K562 (cell line): ENCODE results near the gene GPR35. TPM values are rescaled to one million over a fixed set of nuclear protein-coding genes. Genes with fewer than 3 reads are reported as not detected.

Experiments used
- ATF1 ChIP-seq, 2 experiments: fragments of 450-650 bp in 1 of 2; IDR thresholded peaks; 2 replicates each; pipeline ENCODE4 v1.6.1; 2016; ENCODE audit warnings: missing compliant biosample characterization in 1 of 2, missing genetic modification characterization in 1 of 2
- CREM ChIP-seq: IDR thresholded peaks from 2 replicates; pipeline ENCODE4 v1.6.1; 2014; ENCODE audit warnings: antibody characterized with exemption, low read depth
- GABPA ChIP-seq: fragments of 200-800 bp; sonication (Bioruptor generic); conservative IDR thresholded peaks from 2 replicates; pipeline ENCODE4 v1.6.1; 2016; ENCODE audit warnings: low read depth, missing genetic modification characterization, missing compliant biosample characterization
- KHSRP ChIP-seq: fragments of 450-650 bp; IDR thresholded peaks from 2 replicates; pipeline ENCODE4 v1.6.1; 2017
- MECOM ChIP-seq: fragments of 250-450 bp; sonication (Bioruptor Pico); IDR thresholded peaks from 2 replicates; pipeline ENCODE4 v1.8.0; 2022; ENCODE audit warnings: inconsistent platforms
- MEIS2 ChIP-seq: fragments of 450-650 bp; IDR thresholded peaks from 2 replicates; pipeline ENCODE4 v1.6.1; 2014; ENCODE audit warnings: mild to moderate bottlenecking; ENCODE audit not compliant: partially characterized antibody
- MTA3 ChIP-seq: fragments of 450-650 bp; formaldehyde crosslinking; IDR thresholded peaks from 2 replicates; pipeline ENCODE4 v1.6.1; 2017; ENCODE audit warnings: mild to moderate bottlenecking, borderline replicate concordance
- NBN ChIP-seq: fragments of 450-650 bp; IDR thresholded peaks from 2 replicates; pipeline ENCODE4 v1.6.1; 2016; ENCODE audit warnings: low read depth, mild to moderate bottlenecking
- NCOA1 ChIP-seq: fragments of 450-650 bp; IDR thresholded peaks from 2 replicates; pipeline ENCODE4 v1.6.1; 2016; ENCODE audit warnings: low read depth
- polyA plus RNA-seq, 8 experiments: library from polyadenylated mRNA; depleted of rRNA in 4 of 8; stranded (reverse) in 5 of 8; unstranded in 3 of 8; fragments of >200 nt; fragmentation: Nextera tagmentation in 2 of 8; fragmentation: Illumina TruSeq in 1 of 8; extraction: Ambion mirVana in 2 of 8; extraction: Trizol in 1 of 8; gene quantifications; 2 replicates each; pipeline versions ENCODE4 v1.2.1 to v1.2.3, GENCODE V29; 2011 to 2014; ENCODE audit warnings: inconsistent platforms in 1 of 8, missing spikeins in 1 of 8
- total RNA-seq, 7 experiments: library from RNA; depleted of rRNA in 6 of 7; stranded (reverse); fragments of >200 nt in 6 of 7; fragmentation: Illumina TruSeq in 2 of 7; extraction: Trizol in 2 of 7; gene quantifications; 2 replicates each; pipeline versions ENCODE4 v1.2.1 to v1.2.3, GENCODE V29; 2011 to 2021; ENCODE audit warnings: low replicate concordance in 1 of 7
- TF ChIP-seq, protein P1 (sequence below): fragments of 250-450 bp; sonication (Bioruptor Pico); IDR thresholded peaks from 2 replicates; pipeline ENCODE4 v1.4.0; 2020
- TF ChIP-seq, protein P2 (sequence below): fragments of 250-450 bp; sonication (Bioruptor Pico); IDR thresholded peaks from 2 replicates; pipeline ENCODE4 v1.8.0; 2021; ENCODE audit warnings: moderate library complexity, mild to moderate bottlenecking, inconsistent platforms

GPR35 gene
- total and polyA plus RNA-seq, 9 of the 15 experiments (the other 6 are each of a cell fraction or from before 2014, with no cell fraction given), result 0.04 to 0.50 (median 0.29) TPM; not detected in 3

DNA sequence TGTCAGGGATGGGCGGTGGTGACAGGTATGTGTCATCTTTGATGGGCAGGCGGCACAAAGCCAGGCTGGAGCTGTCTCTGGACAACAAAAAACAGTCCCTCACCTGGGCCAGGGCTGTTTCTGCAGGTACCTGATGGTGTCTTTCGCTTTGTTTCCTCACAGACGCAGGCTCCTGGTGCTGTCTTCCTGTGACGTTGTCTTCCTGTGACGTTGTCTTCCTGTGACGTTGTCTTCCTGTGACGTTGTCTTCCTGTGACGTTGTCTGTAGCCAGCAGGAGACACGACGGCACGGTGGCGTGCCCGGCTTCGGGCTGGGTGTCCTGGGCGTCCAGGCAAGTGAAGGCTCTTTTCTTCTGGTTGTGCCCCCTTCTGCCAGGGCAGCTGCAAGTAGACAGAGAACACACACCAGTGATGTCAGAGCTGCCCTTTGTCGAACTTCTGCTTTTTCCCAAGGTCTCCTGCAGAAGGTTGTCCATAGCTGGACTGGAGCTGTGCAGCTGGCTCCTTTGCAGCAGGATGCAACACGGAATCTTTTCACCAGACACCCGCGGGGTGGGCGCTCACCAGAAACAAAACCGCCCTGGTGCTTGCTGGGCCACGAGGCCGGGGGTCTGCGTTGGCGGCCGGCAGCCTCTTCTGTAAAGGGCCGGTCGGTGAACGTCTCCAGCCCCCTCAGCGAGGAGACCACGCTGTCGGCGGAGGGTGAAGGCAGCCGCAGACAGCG is 21.1 kb downstream of the GPR35 start (continued):
- TF ChIP-seq MTA3, result peak; percentile 87
- TF ChIP-seq, protein P1, sequence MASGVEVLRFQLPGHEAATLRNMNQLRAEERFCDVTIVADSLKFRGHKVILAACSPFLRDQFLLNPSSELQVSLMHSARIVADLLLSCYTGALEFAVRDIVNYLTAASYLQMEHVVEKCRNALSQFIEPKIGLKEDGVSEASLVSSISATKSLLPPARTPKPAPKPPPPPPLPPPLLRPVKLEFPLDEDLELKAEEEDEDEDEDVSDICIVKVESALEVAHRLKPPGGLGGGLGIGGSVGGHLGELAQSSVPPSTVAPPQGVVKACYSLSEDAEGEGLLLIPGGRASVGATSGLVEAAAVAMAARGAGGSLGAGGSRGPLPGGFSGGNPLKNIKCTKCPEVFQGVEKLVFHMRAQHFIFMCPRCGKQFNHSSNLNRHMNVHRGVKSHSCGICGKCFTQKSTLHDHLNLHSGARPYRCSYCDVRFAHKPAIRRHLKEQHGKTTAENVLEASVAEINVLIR (CRISPR knock-in tag), result peak; percentile 78
- no peak for TF ChIP-seq ATF1 (CRISPR knock-in tag; IDR thresholded peaks at IDR 0.05)
- TF ChIP-seq ATF1 (tag; IDR thresholded peaks at IDR 0.05), result peak; percentile 94
- 0 out of 2 replicates have a peak, but pooled peaks have one; percentile 28 for TF ChIP-seq MECOM (CRISPR knock-in tag)
- TF ChIP-seq NCOA1, result peak; percentile 91
- peak; percentile 90 for TF ChIP-seq CREM
- TF ChIP-seq GABPA (tag), result peak; percentile 70
- TF ChIP-seq, protein P2, sequence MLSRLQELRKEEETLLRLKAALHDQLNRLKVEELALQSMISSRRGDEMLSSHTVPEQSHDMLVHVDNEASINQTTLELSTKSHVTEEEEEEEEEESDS (CRISPR knock-in tag), result no peak
- TF ChIP-seq KHSRP, result peak; percentile 54; the same call in 1 of the 2 replicates
- no peak for TF ChIP-seq NBN
- TF ChIP-seq MEIS2, result peak; percentile 16
- TF ChIP-seq, all 486 proteins: peak for 14
